ENCODE data around the gene PASK. TPM values are rescaled to one million over a fixed set of nuclear protein-coding genes. Genes with fewer than 3 reads are reported as not detected.

Gene PASK
- total RNA-seq, 1 donor from 2014 or later: 6.9 TPM

- DNase-seq: no peak
These were observed 68.7 kb downstream of the PASK start for GRCh38 chr2:241080405-241081189.

- DNase-seq: no peak
These were observed 74.3 kb downstream of the PASK start for GRCh38 chr2:241074901-241075540.

GRCh38 chr2:241074065-241074818, 75.0 kb downstream of the PASK start:
- no peak for DNase-seq

GRCh38 chr2:241073166-241074064, 75.9 kb downstream of the PASK start:
- DNase-seq: no peak

- no peak for DNase-seq
These were observed 76.6 kb downstream of the PASK start for GRCh38 chr2:241072553-241073165.

GRCh38 chr2:241072151-241072550, 77.1 kb downstream of the PASK start:
- no peak for DNase-seq

GRCh38 chr2:241071677-241072111, 77.6 kb downstream of the PASK start:
- DNase-seq: no peak

- no peak for DNase-seq
These were observed 78.2 kb downstream of the PASK start for GRCh38 chr2:241070811-241071676.

GRCh38 chr2:241070361-241070760, 78.9 kb downstream of the PASK start:
- DNase-seq: no peak

GRCh38 chr2:241069821-241070281, 79.4 kb downstream of the PASK start:
- DNase-seq: no peak

GRCh38 chr2:241068942-241069810, 80.1 kb downstream of the PASK start:
- DNase-seq: no peak

GRCh38 chr2:241068136-241068941, 80.9 kb downstream of the PASK start:
- no peak for DNase-seq

- DNase-seq: no peak
These were observed 81.7 kb downstream of the PASK start for GRCh38 chr2:241067501-241068135.

GRCh38 chr2:241066893-241067341, 82.4 kb downstream of the PASK start:
- no peak for DNase-seq

- no peak for DNase-seq
These were observed 82.9 kb downstream of the PASK start for GRCh38 chr2:241066171-241066892.

- no peak for DNase-seq
These were observed 83.9 kb downstream of the PASK start for GRCh38 chr2:241065355-241065803.

GRCh38 chr2:241064802-241065354, 84.4 kb downstream of the PASK start:
- DNase-seq: no peak
